ENCODE results near the gene CNEP1R1.

CNEP1R1 gene

GRCh38 chr16:50015631-50016030, 9.4 kb upstream of the CNEP1R1 start:
- no peak overlapping the region for H3K4me3 ChIP-seq (ENCODE audit: low read depth in 1 of 2, low read length in 1 of 2)
- H3K27ac ChIP-seq = no peak overlapping the region
- peaks cover 0 to 5% of the 10 kb centered on the region in 2 experiments for H3K4me1 ChIP-seq (ENCODE audit: control insufficient read depth in 1 of 2, insufficient read depth in 1 of 2, low read depth in 1 of 2, low read length in 1 of 2)
- no peaks in the 10 kb centered on the region for H3K27me3 ChIP-seq
- H3K9me3 ChIP-seq = no peaks in the 10 kb centered on the region
- TF ChIP-seq, protein P1, sequence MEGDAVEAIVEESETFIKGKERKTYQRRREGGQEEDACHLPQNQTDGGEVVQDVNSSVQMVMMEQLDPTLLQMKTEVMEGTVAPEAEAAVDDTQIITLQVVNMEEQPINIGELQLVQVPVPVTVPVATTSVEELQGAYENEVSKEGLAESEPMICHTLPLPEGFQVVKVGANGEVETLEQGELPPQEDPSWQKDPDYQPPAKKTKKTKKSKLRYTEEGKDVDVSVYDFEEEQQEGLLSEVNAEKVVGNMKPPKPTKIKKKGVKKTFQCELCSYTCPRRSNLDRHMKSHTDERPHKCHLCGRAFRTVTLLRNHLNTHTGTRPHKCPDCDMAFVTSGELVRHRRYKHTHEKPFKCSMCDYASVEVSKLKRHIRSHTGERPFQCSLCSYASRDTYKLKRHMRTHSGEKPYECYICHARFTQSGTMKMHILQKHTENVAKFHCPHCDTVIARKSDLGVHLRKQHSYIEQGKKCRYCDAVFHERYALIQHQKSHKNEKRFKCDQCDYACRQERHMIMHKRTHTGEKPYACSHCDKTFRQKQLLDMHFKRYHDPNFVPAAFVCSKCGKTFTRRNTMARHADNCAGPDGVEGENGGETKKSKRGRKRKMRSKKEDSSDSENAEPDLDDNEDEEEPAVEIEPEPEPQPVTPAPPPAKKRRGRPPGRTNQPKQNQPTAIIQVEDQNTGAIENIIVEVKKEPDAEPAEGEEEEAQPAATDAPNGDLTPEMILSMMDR (IDR thresholded peaks at IDR 0.05) = no peak
- no peaks in the 10 kb centered on the region for H3K36me3 ChIP-seq

- TF ChIP-seq, protein P1 (IDR thresholded peaks at IDR 0.05) = no peak
- Histone ChIP-seq H3K4me3 (ENCODE audit: low read depth in 1 of 2, low read length in 1 of 2) (no peak overlapping the region), H3K27ac (no peak overlapping the region), H3K36me3 (no peaks in the 10 kb centered on the region), H3K9me3 (no peaks in the 10 kb centered on the region), H3K27me3 (peaks cover 6% of the 10 kb centered on the region), H3K4me1 (ENCODE audit: control insufficient read depth in 1 of 2, insufficient read depth in 1 of 2, low read depth in 1 of 2, low read length in 1 of 2) (no peaks in the 10 kb centered on the region)
These were observed 7.5 kb upstream of the CNEP1R1 start for GRCh38 chr16:50017553-50017952.

DNA sequence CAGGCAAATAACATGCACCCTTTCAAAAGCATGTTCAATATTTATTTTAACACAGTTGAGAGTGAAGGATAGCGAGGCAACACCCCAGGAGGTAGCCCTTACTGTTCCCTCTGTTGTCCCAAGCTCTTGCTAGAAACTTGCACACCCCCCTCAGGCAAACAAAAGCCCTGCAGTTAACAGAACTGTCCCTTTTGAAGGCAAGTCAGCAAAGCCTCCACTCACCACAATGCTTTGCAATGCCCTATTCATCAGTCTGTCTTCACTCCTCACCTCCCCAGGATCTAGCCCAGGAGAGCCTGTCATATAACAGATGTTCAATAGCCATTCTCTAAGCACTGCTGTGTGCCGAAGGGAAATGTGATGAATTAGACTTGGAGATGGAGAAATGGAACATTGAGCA, 3.5 kb upstream of the CNEP1R1 start:
- Histone ChIP-seq H3K4me1 (ENCODE audit: control insufficient read depth in 1 of 2, insufficient read depth in 1 of 2, low read depth in 1 of 2, low read length in 1 of 2) (peaks cover 14 to 15% of the 10 kb centered on the region in 2 experiments), H3K4me3 (ENCODE audit: low read depth in 1 of 2, low read length in 1 of 2) (no peak overlapping the region), H3K36me3 (peaks cover under 1% of the 10 kb centered on the region), H3K27ac (no peak overlapping the region), H3K9me3 (no peaks in the 10 kb centered on the region), H3K27me3 (peaks cover 6% of the 10 kb centered on the region)
- TF ChIP-seq, protein P1 (IDR thresholded peaks at IDR 0.05) = no peak

DNA sequence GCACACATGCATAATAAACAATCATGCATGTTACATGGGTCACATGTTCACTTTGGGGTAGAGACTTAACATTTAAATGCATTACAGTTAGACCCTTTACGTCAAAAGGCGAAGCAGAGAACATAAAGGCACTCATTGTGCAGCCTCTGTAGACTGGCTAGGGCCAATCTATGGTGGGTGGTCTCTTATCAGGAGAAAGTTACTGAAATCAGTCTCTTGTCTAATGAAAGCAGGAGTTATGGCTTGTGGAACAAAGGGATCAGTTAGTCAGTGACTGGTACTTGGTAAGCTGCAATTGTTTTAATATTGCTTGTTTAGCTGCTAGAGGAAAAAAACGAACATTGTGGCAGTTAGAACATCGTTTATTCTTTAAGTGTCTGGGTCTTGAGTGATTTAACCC, 1.4 kb upstream of the CNEP1R1 start:
- Histone ChIP-seq H3K27ac (no peak overlapping the region), H3K4me3 (ENCODE audit: low read depth in 1 of 2, low read length in 1 of 2) (no peak overlapping the region), H3K36me3 (peaks cover 12% of the 10 kb centered on the region), H3K4me1 (ENCODE audit: control insufficient read depth in 1 of 2, insufficient read depth in 1 of 2, low read depth in 1 of 2, low read length in 1 of 2) (peaks cover 21% of the 10 kb centered on the region in 2 experiments), H3K9me3 (no peaks in the 10 kb centered on the region), H3K27me3 (peaks cover 6% of the 10 kb centered on the region)
- TF ChIP-seq, protein P1 (IDR thresholded peaks at IDR 0.05) = no peak

- Histone ChIP-seq H3K27ac (no peak overlapping the region), H3K9me3 (no peaks in the 10 kb centered on the region), H3K27me3 (peaks cover 6% of the 10 kb centered on the region), H3K4me3 (ENCODE audit: low read depth in 1 of 2, low read length in 1 of 2) (no peak overlapping the region), H3K4me1 (ENCODE audit: control insufficient read depth in 1 of 2, insufficient read depth in 1 of 2, low read depth in 1 of 2, low read length in 1 of 2) (peaks cover 21% of the 10 kb centered on the region in 2 experiments), H3K36me3 (peaks cover 13% of the 10 kb centered on the region)
- TF ChIP-seq, protein P1 (IDR thresholded peaks at IDR 0.05) = no peak
These were observed 818 bp upstream of the CNEP1R1 start for GRCh38 chr16:50024207-50024606.

DNA sequence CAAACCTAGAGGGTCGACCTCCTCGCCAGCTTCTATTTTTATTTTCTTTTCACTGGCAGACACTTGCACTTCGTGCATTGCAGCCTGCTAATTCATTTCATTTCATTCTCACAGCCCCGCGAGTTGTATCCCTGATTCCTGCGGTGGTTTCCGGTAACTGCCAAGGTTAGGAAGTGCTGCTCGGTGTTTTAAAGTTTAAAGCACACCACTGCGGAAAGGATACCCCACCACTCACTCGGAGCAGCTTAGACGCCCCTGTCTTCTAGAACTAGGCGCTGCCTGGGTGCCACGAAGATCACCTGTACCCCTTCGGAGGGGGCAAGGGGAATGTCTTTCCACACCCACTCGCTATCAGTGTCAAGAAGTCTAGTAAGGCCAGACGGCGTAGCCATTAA, 509 bp downstream of the CNEP1R1 start:
- H3K27me3 ChIP-seq = peaks cover 6% of the 10 kb centered on the region
- H3K4me1 ChIP-seq (ENCODE audit: control insufficient read depth in 1 of 2, insufficient read depth in 1 of 2, low read depth in 1 of 2, low read length in 1 of 2) = peaks cover 21% of the 10 kb centered on the region in 2 experiments
- H3K36me3 ChIP-seq = peaks cover 26% of the 10 kb centered on the region
- H3K9me3 ChIP-seq = no peaks in the 10 kb centered on the region
- TF ChIP-seq, protein P1 (IDR thresholded peaks at IDR 0.05) = no peak
- peak overlapping the region; percentile 95 for H3K4me3 ChIP-seq (ENCODE audit: low read depth in 1 of 2, low read length in 1 of 2)
- peak overlapping the region; percentile 90 for H3K27ac ChIP-seq

Data from neutrophil (primary cell).